Measurements from ENCODE around the gene MAS1.

DNA sequence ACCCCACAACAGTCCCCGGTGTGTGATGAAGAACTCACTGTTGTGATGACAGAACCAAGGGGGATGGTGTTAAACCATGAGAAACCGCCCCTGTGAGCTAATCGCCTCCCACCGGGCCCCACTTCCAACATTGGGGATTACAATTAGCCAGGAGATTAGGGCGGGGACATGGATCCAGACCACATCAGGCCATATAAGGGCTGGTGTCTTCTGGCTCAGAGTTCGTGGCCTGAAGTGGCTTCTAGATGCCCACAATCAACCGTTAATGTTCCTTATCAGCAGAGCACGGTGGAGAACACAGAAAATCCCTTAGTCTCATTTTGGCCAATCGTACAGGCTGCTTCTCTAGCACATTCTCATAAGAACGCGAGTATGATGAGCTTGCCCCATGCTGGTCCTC is 10.9 kb upstream of the MAS1 start:
- no peak for TF ChIP-seq BHLHE40 (IDR thresholded peaks at IDR 0.05; ENCODE audit: borderline replicate concordance in 1 of 2, low read depth in 2 of 2, low read length in 1 of 2)
- TF ChIP-seq, protein P1, sequence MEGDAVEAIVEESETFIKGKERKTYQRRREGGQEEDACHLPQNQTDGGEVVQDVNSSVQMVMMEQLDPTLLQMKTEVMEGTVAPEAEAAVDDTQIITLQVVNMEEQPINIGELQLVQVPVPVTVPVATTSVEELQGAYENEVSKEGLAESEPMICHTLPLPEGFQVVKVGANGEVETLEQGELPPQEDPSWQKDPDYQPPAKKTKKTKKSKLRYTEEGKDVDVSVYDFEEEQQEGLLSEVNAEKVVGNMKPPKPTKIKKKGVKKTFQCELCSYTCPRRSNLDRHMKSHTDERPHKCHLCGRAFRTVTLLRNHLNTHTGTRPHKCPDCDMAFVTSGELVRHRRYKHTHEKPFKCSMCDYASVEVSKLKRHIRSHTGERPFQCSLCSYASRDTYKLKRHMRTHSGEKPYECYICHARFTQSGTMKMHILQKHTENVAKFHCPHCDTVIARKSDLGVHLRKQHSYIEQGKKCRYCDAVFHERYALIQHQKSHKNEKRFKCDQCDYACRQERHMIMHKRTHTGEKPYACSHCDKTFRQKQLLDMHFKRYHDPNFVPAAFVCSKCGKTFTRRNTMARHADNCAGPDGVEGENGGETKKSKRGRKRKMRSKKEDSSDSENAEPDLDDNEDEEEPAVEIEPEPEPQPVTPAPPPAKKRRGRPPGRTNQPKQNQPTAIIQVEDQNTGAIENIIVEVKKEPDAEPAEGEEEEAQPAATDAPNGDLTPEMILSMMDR (IDR thresholded peaks at IDR 0.05 in 2 of 3, conservative IDR thresholded peaks at IDR 0.05 in 1 of 3; ENCODE audit: control insufficient read depth in 2 of 3, extremely low read depth in 1 of 3, insufficient read depth in 1 of 3, low read depth in 3 of 3, low read length in 3 of 3) = no peak
- TF ChIP-seq RAD21 (IDR thresholded peaks at IDR 0.05; ENCODE audit: insufficient read depth, low read depth, low read length) = no peak
- TF ChIP-seq, protein P2, sequence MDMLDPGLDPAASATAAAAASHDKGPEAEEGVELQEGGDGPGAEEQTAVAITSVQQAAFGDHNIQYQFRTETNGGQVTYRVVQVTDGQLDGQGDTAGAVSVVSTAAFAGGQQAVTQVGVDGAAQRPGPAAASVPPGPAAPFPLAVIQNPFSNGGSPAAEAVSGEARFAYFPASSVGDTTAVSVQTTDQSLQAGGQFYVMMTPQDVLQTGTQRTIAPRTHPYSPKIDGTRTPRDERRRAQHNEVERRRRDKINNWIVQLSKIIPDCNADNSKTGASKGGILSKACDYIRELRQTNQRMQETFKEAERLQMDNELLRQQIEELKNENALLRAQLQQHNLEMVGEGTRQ (IDR thresholded peaks at IDR 0.05; ENCODE audit: borderline replicate concordance, low read depth, low read length) = no peak
- TF ChIP-seq CHD4 (IDR thresholded peaks at IDR 0.05) = no peak
- no peak for TF ChIP-seq ESRRA (IDR thresholded peaks at IDR 0.05; ENCODE audit: low read length)
- TF ChIP-seq NFIC (IDR thresholded peaks at IDR 0.05; ENCODE audit: low read depth, low read length) = no peak
- TF ChIP-seq TCF12 (IDR thresholded peaks at IDR 0.05; ENCODE audit: low read depth, low read length) = no peak
- TF ChIP-seq CBX5 (IDR thresholded peaks at IDR 0.05; ENCODE audit: low read depth) = no peak
- no peak for TF ChIP-seq ZSCAN29 (IDR thresholded peaks at IDR 0.05)

All from GM12878 (cell line).